CD8-positive, alpha-beta memory T cell (primary cell): Measurements from ENCODE around the gene OR56A4. TPM values are rescaled to one million over a fixed set of nuclear protein-coding genes. Genes with fewer than 3 reads are reported as not detected.
"Not testable (repeated sequence)": the region's sequence is repeated elsewhere in the genome, so short reads cannot be mapped to it uniquely, and the experiment has no call there.

Source experiments
- CTCF ChIA-PET: fragments of 350-600 bp; sonication (Branson Sonifier 250); formaldehyde crosslinking; loops from one replicate; lab custom pipeline; 2021; ENCODE audit warnings: antibody characterized with exemption; lab: Charles Lee
- POLR2A ChIA-PET: fragments of 350-600 bp; sonication (Branson Sonifier 250); formaldehyde crosslinking; loops from one replicate; lab custom pipeline; 2021; ENCODE audit warnings: antibody characterized with exemption; lab: Charles Lee
- DNase-seq, 5 donors: peaks; one replicate each; pipeline versions ENCODE4 v3.0.0 to v3.0.0-alpha.2; 2020 to 2022; ENCODE audit warnings: mixed read lengths in 1 of 5
- H3K27ac ChIP-seq: one replicate; pipeline ENCODE4 v1.7.0; 2013; ENCODE audit warnings: low read depth, mild to moderate bottlenecking, low read length, moderate library complexity
- H3K27me3 ChIP-seq: 2 replicates; pipeline ENCODE4 v1.7.0; 2013; ENCODE audit warnings: low read length, mild to moderate bottlenecking; ENCODE audit not compliant: insufficient read depth, poor library complexity, severe bottlenecking
- H3K36me3 ChIP-seq: 2 replicates; pipeline ENCODE4 v1.7.0; 2013; ENCODE audit warnings: mild to moderate bottlenecking, low read length, moderate library complexity; ENCODE audit not compliant: insufficient read depth
- H3K4me1 ChIP-seq: 2 replicates; pipeline ENCODE4 v1.7.0; 2013; ENCODE audit warnings: mild to moderate bottlenecking, low read length, moderate library complexity; ENCODE audit not compliant: insufficient read depth
- H3K4me3 ChIP-seq: 2 replicates; pipeline ENCODE4 v1.7.0; 2013; ENCODE audit warnings: mild to moderate bottlenecking, low read length
- H3K9me3 ChIP-seq: 2 replicates; pipeline ENCODE4 v1.7.0; 2013; ENCODE audit warnings: mild to moderate bottlenecking, low read length
- H3K27ac Mint-ChIP-seq, 8 donors: one replicate each; pipeline ENCODE4 v1.8.0; 2020 to 2021; ENCODE audit warnings: mixed read lengths in 8 of 8, mild to moderate bottlenecking in 6 of 8, inconsistent platforms in 3 of 8, moderate library complexity in 3 of 8
- H3K27me3 Mint-ChIP-seq, 2 donors: one replicate each; pipeline ENCODE4 v1.8.0; 2020 to 2021; ENCODE audit warnings: mixed read lengths in 2 of 2, mild to moderate bottlenecking in 1 of 2, moderate library complexity in 1 of 2
- H3K36me3 Mint-ChIP-seq, 3 donors: one replicate each; pipeline ENCODE4 v1.8.0; 2020 to 2021; ENCODE audit warnings: mixed read lengths in 3 of 3, inconsistent platforms in 1 of 3, mild to moderate bottlenecking in 1 of 3
- H3K4me1 Mint-ChIP-seq, 3 donors: one replicate each; pipeline ENCODE4 v1.8.0; 2020 to 2021; ENCODE audit warnings: mixed read lengths in 3 of 3, inconsistent platforms in 1 of 3, mild to moderate bottlenecking in 1 of 3
- H3K4me3 Mint-ChIP-seq, 7 donors: one replicate each; pipeline ENCODE4 v1.8.0; 2020 to 2021; ENCODE audit warnings: mixed read lengths in 7 of 7, mild to moderate bottlenecking in 6 of 7, moderate library complexity in 4 of 7, inconsistent platforms in 2 of 7
- H3K9me3 Mint-ChIP-seq, 5 donors: one replicate each; pipeline ENCODE4 v1.8.0; 2020 to 2022; ENCODE audit warnings: mixed read lengths in 5 of 5, mild to moderate bottlenecking in 3 of 5, moderate library complexity in 2 of 5, inconsistent platforms in 1 of 5
- polyA plus RNA-seq: library from polyadenylated mRNA; unstranded; fragments of 300-500 nt; fragmentation: Illumina TruSeq; gene quantifications from one replicate; pipeline ENCODE4 v1.2.3, GENCODE V29; 2021
- total RNA-seq, 2 experiments: library from RNA; stranded (reverse); gene quantifications; one replicate each; pipeline ENCODE4 v1.2.3, GENCODE V29; 2021

OR56A4 gene
- total and polyA plus RNA-seq, 3 experiments from 2014 or later = not detected

DNA sequence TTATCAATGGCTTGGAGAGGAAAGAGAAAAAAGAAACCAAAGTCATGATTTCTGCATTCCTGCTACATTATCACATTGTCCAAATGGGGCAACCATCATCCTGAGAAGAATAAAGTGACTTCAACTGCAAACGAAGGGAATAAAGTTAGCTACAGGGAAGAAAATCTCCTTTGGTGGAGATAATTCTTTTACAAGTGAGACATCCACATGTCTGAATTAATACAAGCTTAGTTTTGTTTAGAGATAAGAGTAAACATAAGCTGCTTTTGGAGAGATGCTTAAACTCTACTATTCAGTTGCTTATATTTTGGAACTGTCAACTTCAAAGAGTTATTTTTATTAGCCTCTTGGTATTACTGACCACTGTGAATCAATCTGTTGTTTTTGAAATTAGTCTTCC is 19.9 kb downstream of the OR56A4 start, which contains the start of gene OR52L1:
TSS of gene OR52L1 (minus strand) at position 101 of the 400 bp plus-strand sequence. CDS start at position 46, 55 bp downstream.
- DNase-seq = no peak
- CTCF ChIA-PET = no interaction called here
- H3K27ac ChIP-seq = no peak within 1 kb of the TSS
- Mint-ChIP-seq H3K9me3 (peaks cover 0 to 2% (median 0%) of the 10 kb centered on the region in 5 donors), H3K27me3 (peaks cover 4 to 48% of the 10 kb centered on the region in 2 donors), H3K4me1 (no peaks in the 10 kb centered on the region), H3K36me3 (no peaks in the 10 kb centered on the region), H3K27ac (no peak within 1 kb of the TSS), H3K4me3 (no peak within 1 kb of the TSS)
- no peaks in the 10 kb centered on the region for H3K27me3 ChIP-seq
- no peaks in the 10 kb centered on the region for H3K9me3 ChIP-seq
- H3K36me3 ChIP-seq = no peaks in the 10 kb centered on the region
- no peaks in the 10 kb centered on the region for H3K4me1 ChIP-seq
- POLR2A ChIA-PET = no interaction called here
- no peak within 1 kb of the TSS for H3K4me3 ChIP-seq

DNA sequence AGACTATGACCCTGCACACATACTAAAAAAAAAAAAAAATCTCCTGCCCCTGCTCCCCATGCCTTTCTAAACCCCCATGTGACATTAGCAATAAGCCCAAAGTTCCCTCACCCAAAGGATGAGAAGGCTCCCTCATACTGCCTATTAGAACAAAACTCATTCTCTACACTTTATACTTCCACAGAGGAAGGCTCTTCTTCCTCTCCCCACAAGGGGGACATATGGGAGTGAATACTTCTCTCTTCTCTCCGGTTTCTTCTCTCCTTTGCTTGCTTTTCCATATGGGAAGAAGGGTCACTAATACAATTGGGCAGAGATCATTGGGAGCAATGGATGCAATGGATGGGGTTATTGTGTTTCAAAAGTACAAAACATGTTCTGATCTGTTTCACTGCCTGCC is 23.3 kb downstream of the OR56A4 start:
- Mint-ChIP-seq H3K27me3 (peaks cover 8 to 27% of the 10 kb centered on the region in 2 donors), H3K36me3 (no peaks in the 10 kb centered on the region), H3K4me1 (no peaks in the 10 kb centered on the region), H3K9me3 (peaks cover 12 to 22% (median 14%) of the 10 kb centered on the region in 5 donors), H3K27ac (no peak overlapping the region), H3K4me3 (no peak overlapping the region)
- H3K4me3 ChIP-seq = no peak overlapping the region
- H3K4me1 ChIP-seq = no peaks in the 10 kb centered on the region
- H3K27ac ChIP-seq = no peak overlapping the region
- H3K27me3 ChIP-seq = no peaks in the 10 kb centered on the region
- ChIA-PET CTCF (no interaction called here), POLR2A (no interaction called here)
- no peaks in the 10 kb centered on the region for H3K9me3 ChIP-seq
- H3K36me3 ChIP-seq = no peaks in the 10 kb centered on the region
- DNase-seq = no peak

DNA sequence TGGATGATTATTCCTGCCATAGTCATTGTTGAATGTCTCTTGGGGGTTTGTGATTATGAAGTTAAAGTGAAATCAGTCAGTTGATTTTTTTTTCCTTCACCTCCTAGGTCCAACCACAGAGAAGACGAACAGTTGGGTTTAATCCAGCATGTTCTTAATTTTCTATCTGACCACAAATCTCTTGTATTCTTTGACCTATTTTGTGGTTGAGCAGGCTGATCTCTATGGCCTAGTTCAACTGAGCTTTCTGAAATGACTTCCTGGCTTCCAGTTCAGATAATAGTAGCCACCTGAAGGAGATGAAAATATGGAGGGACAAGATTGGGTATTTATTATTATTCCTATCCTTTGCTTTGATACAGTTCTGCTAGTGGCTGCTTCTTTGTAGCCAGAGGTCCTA is 33.2 kb downstream of the OR56A4 start:
- Mint-ChIP-seq H3K4me1 (peaks cover 0 to 7% (median 7%) of the 10 kb centered on the region in 3 donors), H3K27ac (peak overlapping the region in 4 of 8 donors; percentile 37 to 78 (median 40)), H3K27me3 (peaks cover 7 to 9% of the 10 kb centered on the region in 2 donors), H3K36me3 (no peaks in the 10 kb centered on the region), H3K4me3 (peak overlapping the region in 2 of 7 donors; percentile 8 to 18), H3K9me3 (peaks cover 0 to 11% (median 2%) of the 10 kb centered on the region in 5 donors)
- Histone ChIP-seq H3K27me3 (no peaks in the 10 kb centered on the region), H3K27ac (no peak overlapping the region), H3K9me3 (no peaks in the 10 kb centered on the region), H3K36me3 (no peaks in the 10 kb centered on the region), H3K4me3 (no peak overlapping the region), H3K4me1 (no peaks in the 10 kb centered on the region)
- DNase-seq = peak in 1 of 5 donors; percentile 3
- POLR2A ChIA-PET = no interaction called here
- CTCF ChIA-PET = no interaction called here

DNA sequence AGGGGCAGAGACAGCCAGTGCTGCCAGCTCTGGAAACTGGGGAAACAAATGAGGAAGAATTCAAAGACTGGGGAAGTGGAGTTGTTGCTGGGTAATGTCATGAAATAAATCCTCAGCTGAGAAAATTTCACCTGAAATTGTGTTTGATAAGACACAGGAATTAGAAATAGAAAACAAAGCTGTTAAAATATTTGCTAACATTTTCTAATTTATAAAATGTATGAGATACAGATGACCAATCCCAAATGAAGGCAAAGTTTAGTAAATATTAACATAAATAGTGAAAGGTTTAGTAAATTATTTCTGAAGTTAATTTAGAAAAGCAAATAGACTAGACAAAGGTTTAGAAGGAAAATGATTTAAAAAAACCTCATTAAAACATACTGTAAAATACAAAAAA is 38.4 kb downstream of the OR56A4 start, which contains the start of gene OR56A5:
TSS of gene OR56A5 (minus strand) at position 101 of the 400 bp plus-strand sequence. CDS start at position 101, 0 bp downstream.
- Histone ChIP-seq H3K4me3 (no peak within 1 kb of the TSS), H3K4me1 (no peaks in the 10 kb centered on the region), H3K27ac (no peak within 1 kb of the TSS), H3K27me3 (no peaks in the 10 kb centered on the region), H3K36me3 (no peaks in the 10 kb centered on the region), H3K9me3 (no peaks in the 10 kb centered on the region)
- H3K36me3 Mint-ChIP-seq = no peaks in the 10 kb centered on the region
- POLR2A ChIA-PET = no interaction called here
- DNase-seq = no peak
- no peak within 1 kb of the TSS for H3K27ac Mint-ChIP-seq
- H3K4me3 Mint-ChIP-seq = no peak within 1 kb of the TSS
- H3K4me1 Mint-ChIP-seq = peaks cover 0 to 3% (median 2%) of the 10 kb centered on the region in 3 donors
- H3K9me3 Mint-ChIP-seq = peaks cover 5 to 17% (median 10%) of the 10 kb centered on the region in 5 donors
- CTCF ChIA-PET = no interaction called here
- H3K27me3 Mint-ChIP-seq = peaks cover 16 to 22% of the 10 kb centered on the region in 2 donors

DNA sequence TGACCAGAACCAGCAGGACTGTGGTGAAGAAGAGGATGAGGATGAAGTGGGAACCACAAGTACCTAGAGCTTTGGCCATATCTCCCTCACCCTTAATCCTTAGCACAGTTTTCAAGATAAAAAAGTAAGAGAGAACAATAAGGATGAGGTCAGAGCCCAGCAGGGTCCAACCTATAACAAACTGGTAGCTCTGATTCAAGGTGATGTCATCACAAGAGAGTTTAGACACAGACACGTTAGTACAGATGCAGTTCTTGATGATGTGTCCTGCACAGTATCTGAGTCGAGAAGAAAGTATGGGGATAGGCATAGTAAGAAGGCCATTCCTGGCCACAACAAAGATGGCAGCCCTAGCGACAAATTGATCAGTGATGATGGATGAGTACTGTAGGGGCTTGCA is 39.0 kb downstream of the OR56A4 start:
- no peak overlapping the region for H3K4me3 Mint-ChIP-seq
- no peak for DNase-seq
- ChIA-PET CTCF (no interaction called here), POLR2A (no interaction called here)
- no peaks in the 10 kb centered on the region for H3K4me1 Mint-ChIP-seq
- no peaks in the 10 kb centered on the region for H3K36me3 ChIP-seq
- no peak overlapping the region for H3K27ac Mint-ChIP-seq
- H3K4me1 ChIP-seq = no peaks in the 10 kb centered on the region
- H3K27me3 ChIP-seq = no peaks in the 10 kb centered on the region
- H3K4me3 ChIP-seq = no peak overlapping the region
- H3K27ac ChIP-seq = no peak overlapping the region
- peaks cover 16 to 22% of the 10 kb centered on the region in 2 donors for H3K27me3 Mint-ChIP-seq
- H3K36me3 Mint-ChIP-seq = peaks cover 0 to 1% (median 0%) of the 10 kb centered on the region in 3 donors
- no peaks in the 10 kb centered on the region for H3K9me3 ChIP-seq
- peaks cover 12 to 24% (median 17%) of the 10 kb centered on the region in 5 donors for H3K9me3 Mint-ChIP-seq

DNA sequence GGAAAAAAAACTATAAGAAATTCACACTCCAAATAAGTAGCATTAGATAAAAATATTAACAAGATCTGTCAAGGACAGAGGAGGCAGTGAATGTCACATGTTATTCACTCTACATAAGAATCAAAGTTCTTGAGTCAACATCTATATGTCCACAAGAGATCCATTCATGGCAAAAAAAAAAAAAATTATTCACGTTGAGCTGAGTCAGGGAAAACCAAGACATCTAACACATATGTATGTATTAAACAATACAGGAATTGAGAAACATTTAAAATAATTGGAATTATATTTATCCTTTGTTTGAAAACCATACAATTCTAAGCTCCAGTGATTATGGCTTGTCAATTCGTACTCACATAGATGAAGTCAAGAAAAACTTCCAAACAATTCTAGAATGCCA is 39.8 kb downstream of the OR56A4 start:
- no peaks in the 10 kb centered on the region for H3K27me3 ChIP-seq
- ChIA-PET POLR2A (no interaction called here), CTCF (no interaction called here)
- no peak overlapping the region for H3K4me3 Mint-ChIP-seq
- no peaks in the 10 kb centered on the region for H3K4me1 Mint-ChIP-seq
- peaks cover 16 to 22% of the 10 kb centered on the region in 2 donors for H3K27me3 Mint-ChIP-seq
- no peak overlapping the region for H3K4me3 ChIP-seq
- H3K36me3 ChIP-seq = no peaks in the 10 kb centered on the region
- no peaks in the 10 kb centered on the region for H3K9me3 ChIP-seq
- no peak overlapping the region for H3K27ac ChIP-seq
- H3K9me3 Mint-ChIP-seq = peaks cover 15 to 28% (median 21%) of the 10 kb centered on the region in 5 donors
- H3K27ac Mint-ChIP-seq = no peak overlapping the region
- peaks cover 0 to 2% (median 1%) of the 10 kb centered on the region in 3 donors for H3K36me3 Mint-ChIP-seq
- DNase-seq = no peak
- no peaks in the 10 kb centered on the region for H3K4me1 ChIP-seq

DNA sequence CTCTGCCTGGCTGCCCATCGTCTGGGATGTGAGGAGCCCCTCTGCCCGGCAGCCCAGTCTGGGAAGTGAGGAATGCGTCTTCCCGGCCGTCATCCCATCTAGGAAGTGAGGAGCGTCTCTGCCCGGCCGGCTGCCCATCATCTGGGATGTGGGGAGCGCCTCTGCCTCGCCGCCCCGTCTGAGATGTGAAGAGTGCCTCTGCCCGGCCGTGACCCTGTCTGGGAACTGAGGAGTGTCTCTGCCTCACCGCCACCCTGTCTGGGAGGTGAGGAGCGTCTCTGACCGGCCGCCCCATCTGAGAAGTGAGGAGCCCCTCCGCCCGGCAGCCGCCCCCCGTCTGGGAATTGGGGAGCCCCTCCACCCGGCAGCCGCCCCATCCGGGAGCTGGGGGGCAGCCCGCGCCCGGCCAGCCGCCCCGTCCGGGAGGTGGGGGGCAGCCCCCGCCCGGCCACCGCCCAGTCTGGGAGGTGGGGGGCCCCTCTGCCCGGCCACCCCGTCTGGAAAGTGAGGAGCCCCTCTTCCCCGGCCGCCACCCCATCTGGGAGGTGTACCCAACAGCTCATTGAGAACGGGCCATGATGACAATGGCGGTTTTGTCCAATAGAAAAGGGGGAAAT is 45.9 kb downstream of the OR56A4 start:
- H3K27me3 Mint-ChIP-seq, H3K4me1 Mint-ChIP-seq, H3K27ac Mint-ChIP-seq, H3K36me3 ChIP-seq, H3K4me3 ChIP-seq, H3K4me1 ChIP-seq, DNase-seq, H3K27me3 ChIP-seq, H3K36me3 Mint-ChIP-seq, H3K27ac ChIP-seq, H3K4me3 Mint-ChIP-seq, H3K9me3 ChIP-seq, POLR2A ChIA-PET, CTCF ChIA-PET: not testable (repeated sequence)
- peaks cover 20 to 34% (median 31%) of the 10 kb centered on the region in 5 donors for H3K9me3 Mint-ChIP-seq

DNA sequence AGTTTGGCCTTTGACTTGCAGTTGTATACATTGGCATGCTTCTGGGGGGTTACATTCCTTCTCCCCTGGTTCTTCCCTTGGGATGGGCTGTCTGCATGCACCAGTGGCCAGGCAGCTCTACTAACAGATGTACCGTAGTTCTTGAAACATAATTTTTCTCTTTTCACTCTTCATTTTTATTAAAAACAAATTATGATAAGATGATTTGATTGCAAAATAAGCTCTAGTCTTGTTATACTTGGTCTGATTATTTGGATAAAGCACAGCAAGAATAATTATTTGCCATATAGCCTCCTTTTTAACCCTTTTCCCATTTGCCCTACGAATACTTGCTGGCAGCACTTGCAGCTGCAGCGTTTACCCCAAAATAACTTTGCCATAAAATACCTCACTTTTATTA is 51.2 kb downstream of the OR56A4 start:
- H3K36me3 ChIP-seq = no peaks in the 10 kb centered on the region
- Mint-ChIP-seq H3K27ac (no peak overlapping the region), H3K27me3 (peaks cover 0 to 3% of the 10 kb centered on the region in 2 donors), H3K9me3 (peaks cover 3 to 8% (median 5%) of the 10 kb centered on the region in 5 donors), H3K4me1 (no peaks in the 10 kb centered on the region), H3K36me3 (no peaks in the 10 kb centered on the region), H3K4me3 (no peak overlapping the region)
- POLR2A ChIA-PET = no interaction called here
- no peak overlapping the region for H3K27ac ChIP-seq
- H3K4me3 ChIP-seq = no peak overlapping the region
- no peak for DNase-seq
- no peaks in the 10 kb centered on the region for H3K4me1 ChIP-seq
- no peaks in the 10 kb centered on the region for H3K27me3 ChIP-seq
- H3K9me3 ChIP-seq = no peaks in the 10 kb centered on the region
- CTCF ChIA-PET = no interaction called here
